ENCODE measurements around the gene LHFPL3.

The LHFPL3 gene

GRCh38 chr7:104934665-104935064 is 606.3 kb downstream of the LHFPL3 start:
- TF ChIP-seq TEAD4 (IDR thresholded peaks at IDR 0.05) (0 out of 2 replicates have a peak, but pooled peaks have one; percentile 38), EP300 (IDR thresholded peaks at IDR 0.05; ENCODE audit: borderline replicate concordance) (peak; percentile 46; the same call in 1 of the 2 replicates), USF1 (IDR thresholded peaks at IDR 0.05) (no peak)

GRCh38 chr7:104935276-104935675 is 606.9 kb downstream of the LHFPL3 start:
- TF ChIP-seq TEAD4 (IDR thresholded peaks at IDR 0.05) (no peak), ZBTB7A (IDR thresholded peaks at IDR 0.05; ENCODE audit: low read depth) (no peak), YY1 (IDR thresholded peaks at IDR 0.05; ENCODE audit: low read depth) (no peak), USF1 (IDR thresholded peaks at IDR 0.05) (no peak), EGR1 (IDR thresholded peaks at IDR 0.05) (no peak), REST (IDR thresholded peaks at IDR 0.05; ENCODE audit: low read depth) (no peak), RAD21 (IDR thresholded peaks at IDR 0.05; ENCODE audit: low read depth) (no peak), NFIC (IDR thresholded peaks at IDR 0.05) (no peak), MAX (IDR thresholded peaks at IDR 0.05) (no peak), CEBPB (IDR thresholded peaks at IDR 0.05) (no peak), TAF1 (IDR thresholded peaks at IDR 0.05; ENCODE audit: low read depth) (no peak), FOXM1 (IDR thresholded peaks at IDR 0.05; ENCODE audit: borderline replicate concordance, low read depth) (no peak), EP300 (IDR thresholded peaks at IDR 0.05; ENCODE audit: borderline replicate concordance) (no peak), CREB1 (IDR thresholded peaks at IDR 0.05; ENCODE audit: low read depth) (no peak), TCF12 (IDR thresholded peaks at IDR 0.05; ENCODE audit: low read depth) (no peak)

GRCh38 chr7:104936546-104936945 is 608.1 kb downstream of the LHFPL3 start:
- no peak for TF ChIP-seq TAF1 (IDR thresholded peaks at IDR 0.05; ENCODE audit: low read depth)
- no peak for TF ChIP-seq NFIC (IDR thresholded peaks at IDR 0.05)
- TF ChIP-seq MAX (IDR thresholded peaks at IDR 0.05), result no peak
- no peak for TF ChIP-seq CEBPB (IDR thresholded peaks at IDR 0.05)
- TF ChIP-seq CREB1 (IDR thresholded peaks at IDR 0.05; ENCODE audit: low read depth), result no peak
- TF ChIP-seq ZBTB7A (IDR thresholded peaks at IDR 0.05; ENCODE audit: low read depth), result no peak
- no peak for TF ChIP-seq RAD21 (IDR thresholded peaks at IDR 0.05; ENCODE audit: low read depth)
- no peak for TF ChIP-seq USF1 (IDR thresholded peaks at IDR 0.05)
- no peak for TF ChIP-seq FOXM1 (IDR thresholded peaks at IDR 0.05; ENCODE audit: borderline replicate concordance, low read depth)
- no peak for TF ChIP-seq EP300 (IDR thresholded peaks at IDR 0.05; ENCODE audit: borderline replicate concordance)
- no peak for TF ChIP-seq REST (IDR thresholded peaks at IDR 0.05; ENCODE audit: low read depth)
- TF ChIP-seq YY1 (IDR thresholded peaks at IDR 0.05; ENCODE audit: low read depth), result no peak
- TF ChIP-seq TCF12 (IDR thresholded peaks at IDR 0.05; ENCODE audit: low read depth), result no peak
- TF ChIP-seq EGR1 (IDR thresholded peaks at IDR 0.05), result no peak
- no peak for TF ChIP-seq TEAD4 (IDR thresholded peaks at IDR 0.05)

GRCh38 chr7:104938741-104939390 is 610.5 kb downstream of the LHFPL3 start:
- TF ChIP-seq USF1 (IDR thresholded peaks at IDR 0.05), result no peak
- no peak for TF ChIP-seq TCF12 (IDR thresholded peaks at IDR 0.05; ENCODE audit: low read depth)
- no peak for TF ChIP-seq TEAD4 (IDR thresholded peaks at IDR 0.05)
- TF ChIP-seq TAF1 (IDR thresholded peaks at IDR 0.05; ENCODE audit: low read depth), result no peak
- no peak for TF ChIP-seq REST (IDR thresholded peaks at IDR 0.05; ENCODE audit: low read depth)
- TF ChIP-seq FOXM1 (IDR thresholded peaks at IDR 0.05; ENCODE audit: borderline replicate concordance, low read depth), result no peak
- TF ChIP-seq RAD21 (IDR thresholded peaks at IDR 0.05; ENCODE audit: low read depth), result no peak
- no peak for TF ChIP-seq EP300 (IDR thresholded peaks at IDR 0.05; ENCODE audit: borderline replicate concordance)
- TF ChIP-seq YY1 (IDR thresholded peaks at IDR 0.05; ENCODE audit: low read depth), result no peak
- TF ChIP-seq NFIC (IDR thresholded peaks at IDR 0.05), result no peak
- no peak for TF ChIP-seq CREB1 (IDR thresholded peaks at IDR 0.05; ENCODE audit: low read depth)
- TF ChIP-seq ZBTB7A (IDR thresholded peaks at IDR 0.05; ENCODE audit: low read depth), result no peak
- no peak for TF ChIP-seq EGR1 (IDR thresholded peaks at IDR 0.05)
- no peak for TF ChIP-seq MAX (IDR thresholded peaks at IDR 0.05)
- TF ChIP-seq CEBPB (IDR thresholded peaks at IDR 0.05), result no peak

Measured in Ishikawa (cell line).